ENCODE measurements around the gene PCCA.

The PCCA gene

GRCh38 chr13:100129605-100130004, 40.7 kb downstream of the PCCA start:
- no peaks in the 10 kb centered on the region for H3K36me3 ChIP-seq (replicated peaks; ENCODE audit: low read depth, low read length)
- peak overlapping the region; percentile 17; the same call in 1 of the 2 replicates for H2AFZ ChIP-seq (ENCODE audit: low read depth, low read length)
- no peaks in the 10 kb centered on the region for H3K9me3 ChIP-seq (ENCODE audit: insufficient read depth, low read length)
- peaks cover 33% of the 10 kb centered on the region for H3K4me1 ChIP-seq (ENCODE audit: low read length)
- H3K9ac ChIP-seq (ENCODE audit: low read length), result no peak overlapping the region
- H3K27me3 ChIP-seq (ENCODE audit: low read depth, low read length), result no peaks in the 10 kb centered on the region
- no peak overlapping the region for H3K4me3 ChIP-seq (ENCODE audit: low read length)
- H3K27ac ChIP-seq (ENCODE audit: low read length), result no peak overlapping the region
- H3K4me2 ChIP-seq (ENCODE audit: low read length), result peak overlapping the region; percentile 38
- no peaks in the 10 kb centered on the region for H3K79me2 ChIP-seq (ENCODE audit: low read length)
- no peak for TF ChIP-seq CTCF (IDR thresholded peaks at IDR 0.05; ENCODE audit: low read depth, low read length)
- no peak for TF ChIP-seq EZH2phosphoT487 (IDR thresholded peaks at IDR 0.05; ENCODE audit: low read depth)
- no peaks in the 10 kb centered on the region for H4K20me1 ChIP-seq (ENCODE audit: insufficient read depth, low read length)

- H3K9me3 ChIP-seq (ENCODE audit: insufficient read depth, low read length), result no peaks in the 10 kb centered on the region
- no peak for TF ChIP-seq EZH2phosphoT487 (IDR thresholded peaks at IDR 0.05; ENCODE audit: low read depth)
- no peak for TF ChIP-seq CTCF (IDR thresholded peaks at IDR 0.05; ENCODE audit: low read depth, low read length)
- no peaks in the 10 kb centered on the region for H4K20me1 ChIP-seq (ENCODE audit: insufficient read depth, low read length)
- no peaks in the 10 kb centered on the region for H3K79me2 ChIP-seq (ENCODE audit: low read length)
- H3K27ac ChIP-seq (ENCODE audit: low read length), result no peak overlapping the region
- peaks cover 30% of the 10 kb centered on the region for H3K4me1 ChIP-seq (ENCODE audit: low read length)
- H3K36me3 ChIP-seq (replicated peaks; ENCODE audit: low read depth, low read length), result no peaks in the 10 kb centered on the region
- H3K9ac ChIP-seq (ENCODE audit: low read length), result no peak overlapping the region
- peak overlapping the region; percentile 38 for H3K4me2 ChIP-seq (ENCODE audit: low read length)
- H2AFZ ChIP-seq (ENCODE audit: low read depth, low read length), result peak overlapping the region; percentile 17; the same call in 1 of the 2 replicates
- H3K27me3 ChIP-seq (ENCODE audit: low read depth, low read length), result no peaks in the 10 kb centered on the region
- no peak overlapping the region for H3K4me3 ChIP-seq (ENCODE audit: low read length)
These were observed 41.2 kb downstream of the PCCA start for GRCh38 chr13:100130092-100130491.

GRCh38 chr13:100130930-100131511, 42.1 kb downstream of the PCCA start:
- Histone ChIP-seq H3K9ac (ENCODE audit: low read length) (no peak overlapping the region), H3K27ac (ENCODE audit: low read length) (no peak overlapping the region), H3K4me1 (ENCODE audit: low read length) (peaks cover 30% of the 10 kb centered on the region), H3K27me3 (ENCODE audit: low read depth, low read length) (no peaks in the 10 kb centered on the region), H3K4me3 (ENCODE audit: low read length) (no peak overlapping the region), H4K20me1 (ENCODE audit: insufficient read depth, low read length) (no peaks in the 10 kb centered on the region), H3K79me2 (ENCODE audit: low read length) (no peaks in the 10 kb centered on the region), H3K4me2 (ENCODE audit: low read length) (no peak overlapping the region), H2AFZ (ENCODE audit: low read depth, low read length) (no peak overlapping the region), H3K36me3 (replicated peaks; ENCODE audit: low read depth, low read length) (no peaks in the 10 kb centered on the region), H3K9me3 (ENCODE audit: insufficient read depth, low read length) (no peaks in the 10 kb centered on the region)
- TF ChIP-seq CTCF (IDR thresholded peaks at IDR 0.05; ENCODE audit: low read depth, low read length), result no peak
- TF ChIP-seq EZH2phosphoT487 (IDR thresholded peaks at IDR 0.05; ENCODE audit: low read depth), result no peak

GRCh38 chr13:100131863-100132574, 43.1 kb downstream of the PCCA start:
- Histone ChIP-seq H3K27me3 (ENCODE audit: low read depth, low read length) (no peaks in the 10 kb centered on the region), H2AFZ (ENCODE audit: low read depth, low read length) (no peak overlapping the region), H3K4me3 (ENCODE audit: low read length) (no peak overlapping the region), H3K4me1 (ENCODE audit: low read length) (peaks cover 30% of the 10 kb centered on the region), H3K79me2 (ENCODE audit: low read length) (no peaks in the 10 kb centered on the region), H3K4me2 (ENCODE audit: low read length) (no peak overlapping the region), H3K36me3 (replicated peaks; ENCODE audit: low read depth, low read length) (no peaks in the 10 kb centered on the region), H3K27ac (ENCODE audit: low read length) (no peak overlapping the region), H3K9ac (ENCODE audit: low read length) (no peak overlapping the region), H3K9me3 (ENCODE audit: insufficient read depth, low read length) (no peaks in the 10 kb centered on the region), H4K20me1 (ENCODE audit: insufficient read depth, low read length) (no peaks in the 10 kb centered on the region)
- TF ChIP-seq CTCF (IDR thresholded peaks at IDR 0.05; ENCODE audit: low read depth, low read length), result no peak
- no peak for TF ChIP-seq EZH2phosphoT487 (IDR thresholded peaks at IDR 0.05; ENCODE audit: low read depth)
